Panc1 (cell line): ENCODE measurements around the gene UGT2A1. TPM values are rescaled to one million over a fixed set of nuclear protein-coding genes. Genes with fewer than 3 reads are reported as not detected.

ENCODE experiments used
- ATAC-seq: fragments of 200-7000 bp; cut with Tn5 transposase; 2 replicates; pipeline ENCODE4 v1.9.1; 2020; ENCODE audit warnings: mild to moderate bottlenecking, moderate library complexity
- BruUV-seq: library from RNA; stranded (reverse); fragments of 400-500 nt; replicated peaks from 2 replicates; lab custom pipeline; 2021; lab: Mats Ljungman, UMichigan
- CTCF ChIA-PET: fragments of 300-600 bp; sonication (Branson Sonifier 250); formaldehyde crosslinking; loops from one replicate; lab custom pipeline; 2022; ENCODE audit warnings: antibody characterized with exemption; lab: Charles Lee
- POLR2A ChIA-PET: fragments of 300-600 bp; sonication (Branson Sonifier 250); formaldehyde crosslinking; loops from one replicate; lab custom pipeline; 2022; ENCODE audit warnings: antibody characterized with exemption; lab: Charles Lee
- DNase-seq: peaks from one replicate; pipeline ENCODE4 v3.0.0-alpha.2; 2010; ENCODE audit warnings: low read depth, low spot score
- H3K27ac ChIP-seq: 2 replicates; pipeline ENCODE4 v1.5.1; 2011; ENCODE audit warnings: mild to moderate bottlenecking, low read length, inconsistent platforms
- H3K27me3 ChIP-seq: fragments of 200-500 bp; sonication (Bioruptor generic); 2 replicates; pipeline ENCODE4 v1.6.0; 2014; ENCODE audit warnings: low read length, inconsistent platforms; ENCODE audit not compliant: control insufficient read depth, insufficient read depth
- H3K36me3 ChIP-seq: fragments of 200-500 bp; sonication (Bioruptor generic); 2 replicates; pipeline ENCODE4 v1.5.1; 2014; ENCODE audit warnings: inconsistent platforms, mild to moderate bottlenecking, low read length, moderate library complexity; ENCODE audit not compliant: control insufficient read depth, insufficient read depth
- H3K4me1 ChIP-seq: 2 replicates; pipeline ENCODE4 v1.5.1; 2011; ENCODE audit warnings: inconsistent platforms, mild to moderate bottlenecking, low read length, moderate library complexity; ENCODE audit not compliant: control insufficient read depth, insufficient read depth
- H3K4me3 ChIP-seq, 2 experiments: 2 replicates each; pipeline ENCODE4 v1.5.1; 2011 to 2012; ENCODE audit warnings: low read depth in 2 of 2, low read length in 2 of 2, mild to moderate bottlenecking in 2 of 2, inconsistent platforms in 1 of 2, moderate library complexity in 1 of 2
- H3K9me3 ChIP-seq: fragments of 200-500 bp; sonication (Bioruptor generic); 2 replicates; pipeline ENCODE4 v1.5.1; 2014; ENCODE audit warnings: low read depth, mild to moderate bottlenecking, inconsistent platforms, low read length, moderate library complexity; ENCODE audit not compliant: control insufficient read depth, insufficient read depth
- CTCF ChIP-seq: fragments of 450-650 bp; IDR thresholded peaks from 2 replicates; pipeline ENCODE4 v1.5.1; 2017; ENCODE audit warnings: mild to moderate bottlenecking
- POLR2AphosphoS5 ChIP-seq: IDR thresholded peaks from 2 replicates; pipeline ENCODE4 v1.6.1; 2012; ENCODE audit warnings: mild to moderate bottlenecking, low read depth, low read length, moderate library complexity
- SIN3A ChIP-seq: IDR thresholded peaks from 2 replicates; pipeline ENCODE4 v1.6.1; 2012; ENCODE audit warnings: low read depth, mild to moderate bottlenecking, low read length, moderate library complexity, borderline replicate concordance; ENCODE audit not compliant: insufficient read depth
- TCF7L2 ChIP-seq: IDR thresholded peaks from 2 replicates; pipeline ENCODE4 v1.6.1; 2011; ENCODE audit warnings: mild to moderate bottlenecking, low read depth, low read length, inconsistent platforms
- in situ Hi-C: cut with HindIII; loops from 2 replicates; pipeline ENCODE4 v1.10.0; 2016; ENCODE audit warnings: low sequenced_read_pairs, low pct_unique_long_range_greater_than_20kb
- intact Hi-C: fragments of 100-400 bp; cut with micrococcal nuclease; formaldehyde crosslinking; loops from one replicate; pipeline ENCODE4 v1.10.0; 2022; ENCODE audit not compliant: unreplicated experiment
- total RNA-seq: library from RNA; stranded (reverse); gene quantifications from one replicate; pipeline ENCODE4 v1.2.1, GENCODE V29; 2021; ENCODE audit not compliant: unreplicated experiment
- TF ChIP-seq, protein P1 (sequence below), 2 experiments: IDR thresholded peaks; 2 replicates each; pipeline ENCODE4 v1.6.1; 2011 to 2012; ENCODE audit warnings: low read depth in 2 of 2, control low read depth in 1 of 2, low read length in 1 of 2, mild to moderate bottlenecking in 1 of 2, moderate library complexity in 1 of 2; ENCODE audit not compliant: insufficient read depth in 1 of 2

Gene UGT2A1
- total RNA-seq, 1 experiment from 2014 or later, result not detected

DNA sequence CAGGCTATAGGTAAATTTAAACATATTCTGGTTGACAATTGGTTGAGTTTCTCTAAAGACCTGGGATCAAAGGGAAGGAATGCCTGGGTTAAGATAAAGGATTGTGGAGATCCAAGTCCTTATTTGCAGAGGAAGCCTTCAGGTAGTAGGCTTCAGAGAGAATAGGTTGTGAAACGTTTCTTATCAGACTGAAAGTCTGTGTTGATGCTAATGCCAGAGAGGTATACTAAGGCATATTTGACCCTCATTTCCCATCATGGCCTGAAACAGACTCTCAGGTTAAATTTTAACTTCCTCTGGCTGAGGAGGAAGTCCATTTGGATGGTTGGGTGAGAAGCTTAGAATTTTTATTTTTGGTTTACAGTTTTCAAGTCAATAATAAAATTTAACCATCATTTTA, 61.7 kb downstream of the UGT2A1 start:
- BruUV-seq, result no TSS peak

DNA sequence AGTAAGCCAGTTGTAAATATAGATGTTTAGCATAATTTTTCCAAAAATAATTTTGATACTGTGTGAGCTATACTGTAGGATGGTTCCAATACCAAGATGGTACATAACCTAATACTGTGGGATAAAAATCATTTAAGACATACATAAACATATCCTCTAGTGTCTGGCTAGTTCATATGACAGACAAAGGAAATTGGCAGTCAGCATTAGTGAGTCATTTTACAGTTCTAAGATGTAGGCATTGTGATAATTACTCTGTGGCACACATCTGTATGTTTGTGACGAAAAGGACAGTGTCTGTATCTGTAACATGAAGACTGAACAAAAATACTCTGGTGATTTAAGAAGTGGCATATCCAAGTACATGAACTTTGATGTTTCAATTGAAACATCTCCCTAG, 63.2 kb downstream of the UGT2A1 start:
- no peak overlapping the region for H3K4me3 ChIP-seq
- no peaks in the 10 kb centered on the region for H3K4me1 ChIP-seq
- ChIA-PET CTCF (no interaction called here), POLR2A (no interaction called here)
- no peak overlapping the region for H3K27ac ChIP-seq
- no peaks in the 10 kb centered on the region; the same call in 1 of the 2 replicates for H3K9me3 ChIP-seq
- BruUV-seq, result no TSS peak
- in situ Hi-C loops, result no loop called here
- intact Hi-C loops, result no loop called here
- DNase-seq (no peak), ATAC-seq (no peak)
- no peak for TF ChIP-seq SIN3A
- no peak for TF ChIP-seq POLR2AphosphoS5
- no peak for TF ChIP-seq TCF7L2
- no peak for TF ChIP-seq CTCF
- TF ChIP-seq, protein P1, sequence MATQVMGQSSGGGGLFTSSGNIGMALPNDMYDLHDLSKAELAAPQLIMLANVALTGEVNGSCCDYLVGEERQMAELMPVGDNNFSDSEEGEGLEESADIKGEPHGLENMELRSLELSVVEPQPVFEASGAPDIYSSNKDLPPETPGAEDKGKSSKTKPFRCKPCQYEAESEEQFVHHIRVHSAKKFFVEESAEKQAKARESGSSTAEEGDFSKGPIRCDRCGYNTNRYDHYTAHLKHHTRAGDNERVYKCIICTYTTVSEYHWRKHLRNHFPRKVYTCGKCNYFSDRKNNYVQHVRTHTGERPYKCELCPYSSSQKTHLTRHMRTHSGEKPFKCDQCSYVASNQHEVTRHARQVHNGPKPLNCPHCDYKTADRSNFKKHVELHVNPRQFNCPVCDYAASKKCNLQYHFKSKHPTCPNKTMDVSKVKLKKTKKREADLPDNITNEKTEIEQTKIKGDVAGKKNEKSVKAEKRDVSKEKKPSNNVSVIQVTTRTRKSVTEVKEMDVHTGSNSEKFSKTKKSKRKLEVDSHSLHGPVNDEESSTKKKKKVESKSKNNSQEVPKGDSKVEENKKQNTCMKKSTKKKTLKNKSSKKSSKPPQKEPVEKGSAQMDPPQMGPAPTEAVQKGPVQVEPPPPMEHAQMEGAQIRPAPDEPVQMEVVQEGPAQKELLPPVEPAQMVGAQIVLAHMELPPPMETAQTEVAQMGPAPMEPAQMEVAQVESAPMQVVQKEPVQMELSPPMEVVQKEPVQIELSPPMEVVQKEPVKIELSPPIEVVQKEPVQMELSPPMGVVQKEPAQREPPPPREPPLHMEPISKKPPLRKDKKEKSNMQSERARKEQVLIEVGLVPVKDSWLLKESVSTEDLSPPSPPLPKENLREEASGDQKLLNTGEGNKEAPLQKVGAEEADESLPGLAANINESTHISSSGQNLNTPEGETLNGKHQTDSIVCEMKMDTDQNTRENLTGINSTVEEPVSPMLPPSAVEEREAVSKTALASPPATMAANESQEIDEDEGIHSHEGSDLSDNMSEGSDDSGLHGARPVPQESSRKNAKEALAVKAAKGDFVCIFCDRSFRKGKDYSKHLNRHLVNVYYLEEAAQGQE (IDR thresholded peaks at IDR 0.05; ENCODE audit: insufficient read depth in 1 of 2, low read depth in 2 of 2, low read length in 1 of 2), result no peak
- H3K27me3 ChIP-seq, result no peaks in the 10 kb centered on the region
- no peaks in the 10 kb centered on the region for H3K36me3 ChIP-seq

More for the DNA sequence above, 61.7 kb downstream of the UGT2A1 start:
- no peaks in the 10 kb centered on the region for H3K36me3 ChIP-seq
- H3K4me1 ChIP-seq, result no peaks in the 10 kb centered on the region
- ATAC-seq (no peak), DNase-seq (no peak)
- H3K27ac ChIP-seq, result no peak overlapping the region
- ChIA-PET CTCF (no interaction called here), POLR2A (no interaction called here)
- intact Hi-C loops (no loop called here), in situ Hi-C loops (no loop called here)
- H3K4me3 ChIP-seq, result no peak overlapping the region
- no peaks in the 10 kb centered on the region; the same call in 1 of the 2 replicates for H3K9me3 ChIP-seq
- H3K27me3 ChIP-seq, result no peaks in the 10 kb centered on the region
- TF ChIP-seq TCF7L2, result no peak
- no peak for TF ChIP-seq CTCF
- no peak for TF ChIP-seq SIN3A
- no peak for TF ChIP-seq POLR2AphosphoS5
- TF ChIP-seq, protein P1 (IDR thresholded peaks at IDR 0.05; ENCODE audit: insufficient read depth in 1 of 2, low read depth in 2 of 2, low read length in 1 of 2), result no peak
